GM19324 (cell line): ENCODE measurements around the gene LINGO3.
"Not testable (repeated sequence)": the region's sequence is repeated elsewhere in the genome, so short reads cannot be mapped to it uniquely, and the experiment has no call there.

ENCODE experiments used
- ATAC-seq: cut with Tn5 transposase; IDR thresholded peaks from one replicate; pipeline ENCODE4 v1.9.1; 2021; ENCODE audit warnings: mild to moderate bottlenecking, moderate library complexity; ENCODE audit not compliant: unreplicated experiment, low FRiP score

LINGO3 gene

GRCh38 chr19:2308114-2308556 is at the start of gene LINGO3:
Gene LINGO3, minus strand, starts transcription at chr19:2308154. Its CDS starts 16,378 bp downstream, at chr19:2291776.
- no peak for ATAC-seq

- ATAC-seq: no peak
Observed at GRCh38 chr19:2356036-2356646, 48.2 kb upstream of the LINGO3 start.

GRCh38 chr19:2355168-2356035 is 47.4 kb upstream of the LINGO3 start:
- no peak for ATAC-seq

- no peak for ATAC-seq
Observed at GRCh38 chr19:2354670-2355069, 46.7 kb upstream of the LINGO3 start.

GRCh38 chr19:2353887-2354592 is 46.1 kb upstream of the LINGO3 start:
- ATAC-seq: no peak

- no peak for ATAC-seq
Observed at GRCh38 chr19:2353159-2353886, 45.4 kb upstream of the LINGO3 start.

- ATAC-seq: no peak
Observed at GRCh38 chr19:2352121-2352520, 44.2 kb upstream of the LINGO3 start.

GRCh38 chr19:2351591-2351990 is 43.6 kb upstream of the LINGO3 start:
- no peak for ATAC-seq

- ATAC-seq: no peak
Observed at GRCh38 chr19:2350656-2351055, 42.7 kb upstream of the LINGO3 start.

- ATAC-seq: not testable (repeated sequence)
Observed at GRCh38 chr19:2349818-2350217, 41.9 kb upstream of the LINGO3 start.

GRCh38 chr19:2345794-2346663 is 38.1 kb upstream of the LINGO3 start:
- no peak for ATAC-seq

GRCh38 chr19:2345076-2345475 is 37.1 kb upstream of the LINGO3 start:
- ATAC-seq: no peak

GRCh38 chr19:2344381-2344870 is 36.5 kb upstream of the LINGO3 start:
- no peak for ATAC-seq

- ATAC-seq: no peak
Observed at GRCh38 chr19:2343289-2343982, 35.5 kb upstream of the LINGO3 start.

GRCh38 chr19:2342656-2343288 is 34.8 kb upstream of the LINGO3 start:
- ATAC-seq: no peak

GRCh38 chr19:2341982-2342381 is 34.0 kb upstream of the LINGO3 start:
- no peak for ATAC-seq

GRCh38 chr19:2341244-2341751 is 33.3 kb upstream of the LINGO3 start:
- no peak for ATAC-seq
